GM06990 (cell line): Measurements from ENCODE around the gene ELOVL5.

Experiments used
- DNase-seq: peaks from one replicate; pipeline ENCODE4 v3.0.0-alpha.2; 2011; ENCODE audit not compliant: insufficient read length; ENCODE audit errors: extremely low read depth
- H3K27me3 ChIP-seq: replicated peaks from 2 replicates; pipeline ENCODE4 v1.6.0; 2011; ENCODE audit warnings: low read length; ENCODE audit not compliant: control insufficient read depth, insufficient read depth
- H3K36me3 ChIP-seq: 2 replicates; pipeline ENCODE4 v1.5.1; 2011; ENCODE audit warnings: low read length; ENCODE audit not compliant: control insufficient read depth, insufficient read depth
- H3K4me3 ChIP-seq: replicated peaks from 2 replicates; pipeline ENCODE4 v1.5.1; 2011; ENCODE audit warnings: low read depth, mild to moderate bottlenecking, control low read depth, low read length
- TF ChIP-seq, protein P1 (sequence below): IDR thresholded peaks from 2 replicates; pipeline ENCODE4 v1.5.1; 2011; ENCODE audit warnings: low read length, control low read depth, mild to moderate bottlenecking, inconsistent platforms; ENCODE audit not compliant: insufficient read depth, poor library complexity, severe bottlenecking

Gene ELOVL5

GRCh38 chr6:53358440-53359094 is 9.8 kb upstream of the ELOVL5 start:
- no peaks in the 10 kb centered on the region for H3K36me3 ChIP-seq
- no peak for DNase-seq
- TF ChIP-seq, protein P1, sequence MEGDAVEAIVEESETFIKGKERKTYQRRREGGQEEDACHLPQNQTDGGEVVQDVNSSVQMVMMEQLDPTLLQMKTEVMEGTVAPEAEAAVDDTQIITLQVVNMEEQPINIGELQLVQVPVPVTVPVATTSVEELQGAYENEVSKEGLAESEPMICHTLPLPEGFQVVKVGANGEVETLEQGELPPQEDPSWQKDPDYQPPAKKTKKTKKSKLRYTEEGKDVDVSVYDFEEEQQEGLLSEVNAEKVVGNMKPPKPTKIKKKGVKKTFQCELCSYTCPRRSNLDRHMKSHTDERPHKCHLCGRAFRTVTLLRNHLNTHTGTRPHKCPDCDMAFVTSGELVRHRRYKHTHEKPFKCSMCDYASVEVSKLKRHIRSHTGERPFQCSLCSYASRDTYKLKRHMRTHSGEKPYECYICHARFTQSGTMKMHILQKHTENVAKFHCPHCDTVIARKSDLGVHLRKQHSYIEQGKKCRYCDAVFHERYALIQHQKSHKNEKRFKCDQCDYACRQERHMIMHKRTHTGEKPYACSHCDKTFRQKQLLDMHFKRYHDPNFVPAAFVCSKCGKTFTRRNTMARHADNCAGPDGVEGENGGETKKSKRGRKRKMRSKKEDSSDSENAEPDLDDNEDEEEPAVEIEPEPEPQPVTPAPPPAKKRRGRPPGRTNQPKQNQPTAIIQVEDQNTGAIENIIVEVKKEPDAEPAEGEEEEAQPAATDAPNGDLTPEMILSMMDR: no peak
- H3K27me3 ChIP-seq: no peaks in the 10 kb centered on the region; the same call in 1 of the 2 replicates
- peak overlapping the region; percentile 76 for H3K4me3 ChIP-seq

GRCh38 chr6:53357576-53358360 is 9.0 kb upstream of the ELOVL5 start:
- DNase-seq: no peak
- H3K27me3 ChIP-seq: no peaks in the 10 kb centered on the region; the same call in 1 of the 2 replicates
- TF ChIP-seq, protein P1: no peak
- no peaks in the 10 kb centered on the region for H3K36me3 ChIP-seq
- no peak overlapping the region for H3K4me3 ChIP-seq

- Histone ChIP-seq H3K27me3 (no peaks in the 10 kb centered on the region; the same call in 1 of the 2 replicates), H3K36me3 (no peaks in the 10 kb centered on the region), H3K4me3 (no peak overlapping the region)
- TF ChIP-seq, protein P1: no peak
- no peak for DNase-seq
Observed at GRCh38 chr6:53353624-53354023, 4.9 kb upstream of the ELOVL5 start.

DNA sequence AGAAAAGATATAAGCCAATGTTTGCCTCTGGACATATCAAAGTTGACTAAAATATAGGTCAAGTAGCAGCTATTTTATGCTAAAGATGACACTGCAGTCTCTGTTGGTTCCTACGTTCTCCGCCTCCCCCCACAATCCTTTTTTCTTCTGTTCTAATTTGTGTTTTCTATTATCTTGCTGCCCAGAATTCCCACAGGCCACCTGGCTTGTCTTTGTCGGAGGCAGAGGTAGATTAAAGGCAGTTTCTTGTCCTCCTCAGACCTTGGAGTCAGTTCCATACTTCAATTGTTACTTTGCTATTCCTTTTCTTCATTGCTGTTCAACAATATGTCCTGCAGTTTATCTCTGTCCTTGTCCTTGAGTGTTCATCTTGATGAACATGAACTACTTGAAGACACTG is 3.6 kb upstream of the ELOVL5 start:
- Histone ChIP-seq H3K27me3 (no peaks in the 10 kb centered on the region; the same call in 1 of the 2 replicates), H3K4me3 (no peak overlapping the region), H3K36me3 (no peaks in the 10 kb centered on the region)
- TF ChIP-seq, protein P1: no peak
- DNase-seq: no peak

DNA sequence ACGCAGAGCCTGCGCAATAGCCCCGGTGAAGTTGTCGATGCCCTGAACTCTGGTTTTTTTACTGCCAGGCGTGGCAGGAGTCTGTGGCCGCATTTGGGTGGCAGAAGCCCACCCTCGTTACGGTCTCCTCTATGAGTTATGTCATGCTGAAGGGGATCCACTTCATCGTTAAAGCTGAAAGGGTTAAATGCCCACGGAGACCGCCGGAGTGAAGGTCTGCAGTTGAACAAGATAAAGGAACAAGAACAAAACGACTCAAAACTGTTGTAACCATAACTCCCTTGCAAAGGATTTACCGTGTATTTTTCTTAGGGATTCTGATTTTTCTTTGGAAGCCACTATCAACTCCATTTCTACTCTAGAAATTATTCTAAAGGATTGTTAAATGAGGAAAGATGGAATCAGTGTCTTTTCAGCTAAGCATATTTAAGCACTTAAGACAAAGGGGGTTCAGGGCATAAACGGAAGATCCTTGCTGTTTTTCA is 501 bp upstream of the ELOVL5 start:
- TF ChIP-seq, protein P1: no peak
- Histone ChIP-seq H3K27me3 (no peaks in the 10 kb centered on the region; the same call in 1 of the 2 replicates), H3K36me3 (no peaks in the 10 kb centered on the region; the same call in 1 of the 2 replicates), H3K4me3 (peak overlapping the region; percentile 89)
- no peak for DNase-seq
